CD4-positive, alpha-beta memory T cell (primary cell): ENCODE results near the gene HIPK2. TPM values are rescaled to one million over a fixed set of nuclear protein-coding genes. Genes with fewer than 3 reads are reported as not detected.
"Not testable (repeated sequence)": the region's sequence is repeated elsewhere in the genome, so short reads cannot be mapped to it uniquely, and the experiment has no call there.

Experiments
- CTCF ChIA-PET: fragments of 350-600 bp; sonication (Branson Sonifier 250); formaldehyde crosslinking; loops from one replicate; lab custom pipeline; 2021; ENCODE audit warnings: inconsistent platforms; ENCODE audit not compliant: partially characterized antibody; lab: Charles Lee
- POLR2A ChIA-PET: fragments of 350-600 bp; sonication (Branson Sonifier 250); formaldehyde crosslinking; loops from one replicate; lab custom pipeline; 2021; ENCODE audit not compliant: partially characterized antibody; lab: Charles Lee
- DNase-seq, 5 donors: peaks; one replicate each; pipeline versions ENCODE4 v3.0.0 to v3.0.0-alpha.2; 2020 to 2022; ENCODE audit warnings: mixed read lengths in 1 of 5
- H3K27ac ChIP-seq: one replicate; pipeline ENCODE4 v1.7.0; 2013; ENCODE audit warnings: low read depth, low read length
- H3K27me3 ChIP-seq: 2 replicates; pipeline ENCODE4 v1.7.0; 2013; ENCODE audit warnings: mild to moderate bottlenecking, low read length, moderate library complexity; ENCODE audit not compliant: insufficient read depth
- H3K36me3 ChIP-seq: 2 replicates; pipeline ENCODE4 v1.7.0; 2013; ENCODE audit warnings: mild to moderate bottlenecking, low read length, moderate library complexity; ENCODE audit not compliant: insufficient read depth
- H3K4me1 ChIP-seq: 2 replicates; pipeline ENCODE4 v1.7.0; 2013; ENCODE audit warnings: mild to moderate bottlenecking, low read length, moderate library complexity; ENCODE audit not compliant: insufficient read depth
- H3K4me3 ChIP-seq, 2 donors: one replicate each; pipeline ENCODE4 v1.7.0; 2013; ENCODE audit warnings: low read length in 2 of 2, mild to moderate bottlenecking in 1 of 2
- H3K9me3 ChIP-seq, 2 donors: one replicate each; pipeline ENCODE4 v1.7.0; 2013; ENCODE audit warnings: low read length in 2 of 2, control low read depth in 1 of 2; ENCODE audit not compliant: control insufficient read depth in 1 of 2
- H3K27ac Mint-ChIP-seq, 7 donors: one replicate each; pipeline ENCODE4 v1.8.0; 2020 to 2021; ENCODE audit warnings: mixed read lengths in 7 of 7, mild to moderate bottlenecking in 6 of 7, inconsistent platforms in 3 of 7, moderate library complexity in 3 of 7
- H3K27me3 Mint-ChIP-seq, 2 donors: one replicate each; pipeline ENCODE4 v1.8.0; 2020 to 2021; ENCODE audit warnings: mixed read lengths in 2 of 2
- H3K36me3 Mint-ChIP-seq, 2 donors: one replicate each; pipeline ENCODE4 v1.8.0; 2020 to 2021; ENCODE audit warnings: mixed read lengths in 2 of 2, inconsistent platforms in 1 of 2, mild to moderate bottlenecking in 1 of 2
- H3K4me1 Mint-ChIP-seq, 4 donors: one replicate each; pipeline ENCODE4 v1.8.0; 2020 to 2021; ENCODE audit warnings: mixed read lengths in 4 of 4, mild to moderate bottlenecking in 1 of 4
- H3K4me3 Mint-ChIP-seq, 8 donors: one replicate each; pipeline ENCODE4 v1.8.0; 2020 to 2021; ENCODE audit warnings: mixed read lengths in 8 of 8, mild to moderate bottlenecking in 7 of 8, moderate library complexity in 6 of 8, inconsistent platforms in 3 of 8
- H3K9me3 Mint-ChIP-seq, 8 donors: one replicate each; pipeline ENCODE4 v1.8.0; 2020 to 2021; ENCODE audit warnings: mixed read lengths in 8 of 8, mild to moderate bottlenecking in 5 of 8, inconsistent platforms in 3 of 8, moderate library complexity in 1 of 8
- intact Hi-C: fragments of 100-400 bp; cut with micrococcal nuclease; formaldehyde crosslinking; loops from one replicate; pipeline ENCODE4 v1.15.1; 2023
- polyA plus RNA-seq, 2 donors: library from polyadenylated mRNA; unstranded; fragments of 300-500 nt; fragmentation: Illumina TruSeq; gene quantifications; one replicate each; pipeline ENCODE4 v1.2.3, GENCODE V29; 2021
- total RNA-seq, 2 experiments: library from RNA; stranded (reverse); gene quantifications; one replicate each; pipeline ENCODE4 v1.2.3, GENCODE V29; 2021

Gene HIPK2
- total and polyA plus RNA-seq, 4 experiments from 2014 or later, result 0.87 to 34.1 (median 17.8) TPM

- no peak overlapping the region for H3K27ac ChIP-seq
- H3K27me3 ChIP-seq, result no peaks in the 10 kb centered on the region
- H3K9me3 Mint-ChIP-seq, result no peaks in the 10 kb centered on the region
- H3K4me1 ChIP-seq, result no peaks in the 10 kb centered on the region
- H3K4me1 Mint-ChIP-seq, result peaks cover 0 to 13% (median 8%) of the 10 kb centered on the region in 4 donors
- DNase-seq, result no peak
- intact Hi-C loops, result no loop called here
- no peak overlapping the region for H3K4me3 Mint-ChIP-seq
- H3K36me3 ChIP-seq, result no peaks in the 10 kb centered on the region
- ChIA-PET CTCF (interaction anchor here (0.9 kb wide), 1 partner anchor 9 kb away, joined by 3 read pairs; no protein-coding TSS in a partner anchor), POLR2A (no interaction called here)
- H3K27ac Mint-ChIP-seq, result peak overlapping the region in 2 of 7 donors; percentile 21 to 50
- H3K36me3 Mint-ChIP-seq, result peaks cover 11 to 16% of the 10 kb centered on the region in 2 donors
- H3K4me3 ChIP-seq, result no peak overlapping the region
- no peaks in the 10 kb centered on the region for H3K9me3 ChIP-seq
- no peaks in the 10 kb centered on the region for H3K27me3 Mint-ChIP-seq
These were observed 102.4 kb downstream of the HIPK2 start for GRCh38 chr7:139675127-139676125.

GRCh38 chr7:139674752-139675126 lies 103.1 kb downstream of the HIPK2 start:
- peaks cover 0 to 16% (median 10%) of the 10 kb centered on the region in 4 donors for H3K4me1 Mint-ChIP-seq
- Histone ChIP-seq H3K9me3 (no peaks in the 10 kb centered on the region), H3K4me3 (no peak overlapping the region), H3K36me3 (no peaks in the 10 kb centered on the region), H3K27ac (no peak overlapping the region), H3K4me1 (no peaks in the 10 kb centered on the region), H3K27me3 (no peaks in the 10 kb centered on the region)
- intact Hi-C loops, result no loop called here
- H3K36me3 Mint-ChIP-seq, result peaks cover 11 to 16% of the 10 kb centered on the region in 2 donors
- H3K9me3 Mint-ChIP-seq, result no peaks in the 10 kb centered on the region
- no peaks in the 10 kb centered on the region for H3K27me3 Mint-ChIP-seq
- ChIA-PET CTCF (interaction anchor here (0.9 kb wide), 1 partner anchor 10 kb away, joined by 3 read pairs; no protein-coding TSS in a partner anchor), POLR2A (no interaction called here)
- no peak for DNase-seq
- H3K4me3 Mint-ChIP-seq, result no peak overlapping the region
- H3K27ac Mint-ChIP-seq, result no peak overlapping the region

GRCh38 chr7:139674341-139674740 lies 103.5 kb downstream of the HIPK2 start:
- H3K36me3 Mint-ChIP-seq, result peaks cover 9 to 15% of the 10 kb centered on the region in 2 donors
- CTCF ChIA-PET, result interaction anchor here (0.9 kb wide), 1 partner anchor 10 kb away, joined by 3 read pairs; no protein-coding TSS in a partner anchor
- POLR2A ChIA-PET, result interaction anchor here (0.6 kb wide), 1 partner anchor 773 kb away, joined by 5 read pairs; no protein-coding TSS in a partner anchor
- H3K27ac Mint-ChIP-seq, result peak overlapping the region in 1 of 7 donors; percentile 30
- H3K4me1 ChIP-seq, result no peaks in the 10 kb centered on the region
- no peaks in the 10 kb centered on the region for H3K9me3 Mint-ChIP-seq
- no peak overlapping the region for H3K4me3 ChIP-seq
- no peaks in the 10 kb centered on the region for H3K36me3 ChIP-seq
- intact Hi-C loops, result no loop called here
- no peak for DNase-seq
- no peaks in the 10 kb centered on the region for H3K9me3 ChIP-seq
- no peaks in the 10 kb centered on the region for H3K27me3 Mint-ChIP-seq
- H3K4me3 Mint-ChIP-seq, result no peak overlapping the region
- peaks cover 1 to 18% (median 10%) of the 10 kb centered on the region in 4 donors for H3K4me1 Mint-ChIP-seq
- H3K27me3 ChIP-seq, result no peaks in the 10 kb centered on the region
- no peak overlapping the region for H3K27ac ChIP-seq

- H3K4me3 ChIP-seq, result no peak overlapping the region
- no peak for DNase-seq
- Mint-ChIP-seq H3K4me1 (peaks cover 6 to 21% (median 13%) of the 10 kb centered on the region in 4 donors), H3K36me3 (peaks cover 3 to 14% of the 10 kb centered on the region in 2 donors), H3K9me3 (no peaks in the 10 kb centered on the region), H3K27ac (no peak overlapping the region), H3K4me3 (no peak overlapping the region), H3K27me3 (no peaks in the 10 kb centered on the region)
- H3K9me3 ChIP-seq, result no peaks in the 10 kb centered on the region
- ChIA-PET POLR2A (interaction anchor here (0.6 kb wide), 1 partner anchor 772 kb away, joined by 5 read pairs; no protein-coding TSS in a partner anchor), CTCF (no interaction called here)
- H3K27me3 ChIP-seq, result no peaks in the 10 kb centered on the region
- H3K27ac ChIP-seq, result no peak overlapping the region
- H3K36me3 ChIP-seq, result no peaks in the 10 kb centered on the region
- no peaks in the 10 kb centered on the region for H3K4me1 ChIP-seq
- intact Hi-C loops, result no loop called here
These were observed 104.0 kb downstream of the HIPK2 start for GRCh38 chr7:139673762-139674161.

- ChIA-PET CTCF (interaction anchor here (1.2 kb wide), 1 partner anchor 26 kb away, joined by 6 read pairs; no protein-coding TSS in a partner anchor), POLR2A (no interaction called here)
- Histone ChIP-seq H3K9me3 (no peaks in the 10 kb centered on the region), H3K4me1 (no peaks in the 10 kb centered on the region), H3K27ac (no peak overlapping the region), H3K27me3 (no peaks in the 10 kb centered on the region), H3K4me3 (no peak overlapping the region), H3K36me3 (no peaks in the 10 kb centered on the region)
- no peak for DNase-seq
- peaks cover 6 to 21% (median 13%) of the 10 kb centered on the region in 4 donors for H3K4me1 Mint-ChIP-seq
- H3K9me3 Mint-ChIP-seq, result no peaks in the 10 kb centered on the region
- H3K36me3 Mint-ChIP-seq, result peaks cover 3 to 14% of the 10 kb centered on the region in 2 donors
- intact Hi-C loops, result no loop called here
- H3K27ac Mint-ChIP-seq, result peak overlapping the region in 2 of 7 donors; percentile 7 to 21
- no peaks in the 10 kb centered on the region for H3K27me3 Mint-ChIP-seq
- no peak overlapping the region for H3K4me3 Mint-ChIP-seq
These were observed 104.6 kb downstream of the HIPK2 start for GRCh38 chr7:139673230-139673629.

GRCh38 chr7:139671967-139672366 lies 105.8 kb downstream of the HIPK2 start:
- Histone ChIP-seq H3K4me3 (no peak overlapping the region), H3K4me1 (no peaks in the 10 kb centered on the region), H3K9me3 (no peaks in the 10 kb centered on the region), H3K27ac (no peak overlapping the region), H3K27me3 (no peaks in the 10 kb centered on the region), H3K36me3 (no peaks in the 10 kb centered on the region)
- H3K4me1 Mint-ChIP-seq, result peaks cover 6 to 21% (median 14%) of the 10 kb centered on the region in 4 donors
- ChIA-PET POLR2A (no interaction called here), CTCF (interaction anchor here (1.2 kb wide), 1 partner anchor 25 kb away, joined by 6 read pairs; no protein-coding TSS in a partner anchor)
- DNase-seq, result no peak
- H3K27me3 Mint-ChIP-seq, result no peaks in the 10 kb centered on the region
- H3K27ac Mint-ChIP-seq, result no peak overlapping the region
- intact Hi-C loops, result no loop called here
- no peak overlapping the region for H3K4me3 Mint-ChIP-seq
- H3K36me3 Mint-ChIP-seq, result peaks cover 3 to 14% of the 10 kb centered on the region in 2 donors
- H3K9me3 Mint-ChIP-seq, result no peaks in the 10 kb centered on the region

GRCh38 chr7:139670662-139671061 lies 107.1 kb downstream of the HIPK2 start:
- peaks cover 4 to 11% of the 10 kb centered on the region in 2 donors for H3K36me3 Mint-ChIP-seq
- H3K9me3 Mint-ChIP-seq, H3K27me3 Mint-ChIP-seq, H3K9me3 ChIP-seq, H3K36me3 ChIP-seq, H3K4me3 ChIP-seq, H3K27ac ChIP-seq, H3K27ac Mint-ChIP-seq, H3K4me3 Mint-ChIP-seq, POLR2A ChIA-PET, H3K4me1 ChIP-seq, H3K27me3 ChIP-seq, intact Hi-C loops, DNase-seq: not testable (repeated sequence)
- peaks cover 6 to 20% (median 12%) of the 10 kb centered on the region in 4 donors for H3K4me1 Mint-ChIP-seq
- CTCF ChIA-PET, result interaction anchor here (0.7 kb wide), 1 partner anchor 187 kb away, joined by 3 read pairs; no protein-coding TSS in a partner anchor
